ENCODE results near the gene ANKRD40.
"Not testable (repeated sequence)": the region's sequence is repeated elsewhere in the genome, so short reads cannot be mapped to it uniquely, and the experiment has no call there.

ANKRD40 gene

DNA sequence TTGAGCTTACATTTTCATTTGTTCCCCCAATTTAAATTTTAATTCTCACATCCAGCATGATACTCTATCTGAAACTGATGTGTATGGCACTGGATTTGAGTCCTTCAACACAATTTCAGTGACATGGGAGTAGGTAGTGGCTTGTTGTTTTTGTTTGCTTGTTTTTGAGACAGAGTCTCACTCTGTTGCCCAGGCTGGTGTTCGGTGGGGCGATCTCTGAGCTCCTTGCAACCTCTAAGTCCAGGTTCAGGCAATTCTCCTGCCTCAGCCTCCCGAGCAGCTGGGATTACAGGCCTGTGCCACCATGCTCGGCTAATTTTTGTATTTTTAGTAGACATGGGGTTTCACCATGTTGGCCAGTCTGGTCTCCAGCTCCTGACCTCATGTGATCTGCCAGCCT, 1.3 kb upstream of the ANKRD40 start:
- not testable (repeated sequence) for H3K79me2 ChIP-seq (ENCODE audit: control insufficient read depth, insufficient read depth, low read length, poor library complexity); H2AK5ac ChIP-seq (ENCODE audit: low read length); H3K4me1 ChIP-seq (ENCODE audit: control insufficient read depth in 1 of 2, insufficient read depth in 2 of 2, low read length in 2 of 2); H3K79me1 ChIP-seq (ENCODE audit: low read length); H4K91ac ChIP-seq (ENCODE audit: low read depth, low read length); H2BK12ac ChIP-seq (ENCODE audit: low read length); H3K4ac ChIP-seq (ENCODE audit: low read depth, low read length); H3K4me3 ChIP-seq (ENCODE audit: low read depth, low read length); H3K9me3 ChIP-seq (ENCODE audit: insufficient read depth, low read depth, low read length); H2BK5ac ChIP-seq (ENCODE audit: low read depth, low read length, poor library complexity); H3K4me2 ChIP-seq (ENCODE audit: low read length); DNase-seq; H3K23ac ChIP-seq (ENCODE audit: low read length); H3K27ac ChIP-seq (ENCODE audit: low read depth, low read length); H4K8ac ChIP-seq (ENCODE audit: low read depth, low read length); H3K18ac ChIP-seq (ENCODE audit: low read length); H3K27me3 ChIP-seq (ENCODE audit: insufficient read depth, low read length); H3K9ac ChIP-seq (ENCODE audit: low read length); H2BK120ac ChIP-seq (ENCODE audit: insufficient read depth, low read length, poor library complexity); H3K14ac ChIP-seq (ENCODE audit: low read length); H3K36me3 ChIP-seq (ENCODE audit: control insufficient read depth in 1 of 2, insufficient read depth in 2 of 2, low read length in 2 of 2)
- Histone ChIP-seq H2AFZ (ENCODE audit: insufficient read depth, low read length, poor library complexity) (peak overlapping the region; percentile 50), H4K12ac (ENCODE audit: low read depth, low read length) (peak overlapping the region; percentile 68)
- no CpG with 5 or more reads among the region's 4 CpGs for WGBS (ENCODE audit: extremely low coverage, insufficient coverage, insufficient read length)

DNA sequence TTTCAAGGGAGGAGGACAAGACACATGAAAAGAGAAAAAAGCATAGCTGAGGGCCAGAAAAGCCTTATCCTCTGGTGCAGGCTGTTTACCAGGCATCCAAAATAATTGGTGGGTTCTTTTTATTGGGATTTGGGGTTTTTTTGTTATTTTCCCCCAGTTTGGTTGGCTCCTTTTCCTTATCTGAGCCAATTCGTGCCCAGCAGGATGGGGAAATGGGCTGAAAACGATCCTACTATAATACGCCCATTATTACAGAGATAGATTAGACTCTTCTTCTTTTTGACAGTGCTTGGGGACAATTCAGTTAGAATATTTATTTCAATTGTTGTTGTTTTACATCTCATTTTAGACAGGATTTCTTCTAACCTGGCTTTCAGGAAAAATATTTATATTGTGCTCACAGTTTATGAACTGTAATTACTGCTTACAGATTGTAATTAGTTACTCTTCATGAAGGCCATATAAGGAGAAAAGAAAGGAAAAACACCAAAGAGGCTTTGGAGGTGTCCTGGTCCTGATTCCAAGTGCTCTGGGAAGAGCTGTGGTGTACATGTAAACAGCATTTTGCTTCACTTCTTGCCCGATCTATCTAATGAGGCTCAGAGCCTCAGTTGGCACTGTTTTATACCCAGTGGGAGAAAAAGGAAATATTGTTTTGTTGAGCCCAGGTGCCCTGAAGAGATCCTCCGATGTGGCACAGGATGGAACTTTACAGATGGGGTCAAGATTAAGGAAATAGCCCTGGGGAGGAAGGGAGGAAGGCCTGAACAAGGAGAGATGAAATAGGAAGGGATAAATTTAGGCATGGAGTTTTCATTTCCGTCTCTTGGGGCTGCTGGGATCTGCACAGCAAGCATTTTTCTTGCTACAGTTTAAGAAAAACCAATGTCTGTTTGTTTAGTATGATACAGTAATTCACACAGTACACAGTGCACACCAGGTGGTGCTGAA, 611 bp upstream of the ANKRD40 start:
- H3K23ac ChIP-seq (ENCODE audit: low read length) = no peak overlapping the region
- no peak overlapping the region for H3K14ac ChIP-seq (ENCODE audit: low read length)
- H4K91ac ChIP-seq (ENCODE audit: low read depth, low read length) = peak overlapping the region; percentile 50
- H3K18ac ChIP-seq (ENCODE audit: low read length) = no peak overlapping the region
- no peak overlapping the region for H2BK120ac ChIP-seq (ENCODE audit: insufficient read depth, low read length, poor library complexity)
- H3K79me2 ChIP-seq (ENCODE audit: control insufficient read depth, insufficient read depth, low read length, poor library complexity) = peaks cover 7% of the 10 kb centered on the region
- H3K36me3 ChIP-seq (ENCODE audit: control insufficient read depth in 1 of 2, insufficient read depth in 2 of 2, low read length in 2 of 2) = no peaks in the 10 kb centered on the region
- peak overlapping the region; percentile 12 for H4K12ac ChIP-seq (ENCODE audit: low read depth, low read length)
- peaks cover 2 to 5% of the 10 kb centered on the region in 2 experiments for H3K4me1 ChIP-seq (ENCODE audit: control insufficient read depth in 1 of 2, insufficient read depth in 2 of 2, low read length in 2 of 2)
- no peaks in the 10 kb centered on the region for H3K27me3 ChIP-seq (ENCODE audit: insufficient read depth, low read length)
- no peak for DNase-seq
- peaks cover 8% of the 10 kb centered on the region for H3K79me1 ChIP-seq (ENCODE audit: low read length)
- H2BK5ac ChIP-seq (ENCODE audit: low read depth, low read length, poor library complexity) = peak overlapping the region; percentile 42
- H3K9me3 ChIP-seq (ENCODE audit: insufficient read depth, low read depth, low read length) = peaks cover 2% of the 10 kb centered on the region
- no peak overlapping the region for H2BK12ac ChIP-seq (ENCODE audit: low read length)
- H3K4me3 ChIP-seq (ENCODE audit: low read depth, low read length) = peak overlapping the region; percentile 11
- peak overlapping the region; percentile 70 for H3K27ac ChIP-seq (ENCODE audit: low read depth, low read length)
- H2AFZ ChIP-seq (ENCODE audit: insufficient read depth, low read length, poor library complexity) = peak overlapping the region; percentile 73
- H3K4me2 ChIP-seq (ENCODE audit: low read length) = peak overlapping the region; percentile 88
- H3K4ac ChIP-seq (ENCODE audit: low read depth, low read length) = no peak overlapping the region
- peak overlapping the region; percentile 80 for H4K8ac ChIP-seq (ENCODE audit: low read depth, low read length)
- no peak overlapping the region for H2AK5ac ChIP-seq (ENCODE audit: low read length)
- no CpG with 5 or more reads among the region's 6 CpGs for WGBS (ENCODE audit: extremely low coverage, insufficient coverage, insufficient read length)
- H3K9ac ChIP-seq (ENCODE audit: low read length) = peak overlapping the region; percentile 74

DNA sequence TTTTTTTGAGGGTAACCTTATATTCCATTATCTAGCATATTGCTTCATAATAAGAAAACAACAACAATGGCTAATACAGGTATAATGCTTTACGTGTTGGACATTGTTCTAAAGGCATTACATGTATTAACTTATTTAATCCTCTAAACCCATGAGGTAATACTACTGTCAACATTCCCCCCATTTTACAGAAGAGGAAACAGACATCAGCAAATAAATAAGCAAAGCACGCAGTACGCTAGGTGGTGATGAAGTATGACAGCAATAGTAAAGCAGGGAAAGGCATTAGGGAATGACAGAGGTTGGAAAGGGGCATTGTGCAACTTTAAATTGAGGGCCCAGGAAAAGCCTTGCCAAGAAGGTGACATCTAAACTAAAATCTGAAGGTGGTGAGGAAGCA, 4.6 kb downstream of the ANKRD40 start:
- DNase-seq = no peak
- Histone ChIP-seq H2BK120ac (ENCODE audit: insufficient read depth, low read length, poor library complexity) (no peak overlapping the region), H3K9me3 (ENCODE audit: insufficient read depth, low read depth, low read length) (peaks cover 3% of the 10 kb centered on the region), H3K23ac (ENCODE audit: low read length) (no peak overlapping the region), H4K12ac (ENCODE audit: low read depth, low read length) (no peak overlapping the region), H3K9ac (ENCODE audit: low read length) (no peak overlapping the region), H3K4ac (ENCODE audit: low read depth, low read length) (no peak overlapping the region), H4K8ac (ENCODE audit: low read depth, low read length) (no peak overlapping the region), H3K27ac (ENCODE audit: low read depth, low read length) (no peak overlapping the region), H3K36me3 (ENCODE audit: control insufficient read depth in 1 of 2, insufficient read depth in 2 of 2, low read length in 2 of 2) (peaks cover 10 to 11% of the 10 kb centered on the region in 2 experiments), H3K4me1 (ENCODE audit: control insufficient read depth in 1 of 2, insufficient read depth in 2 of 2, low read length in 2 of 2) (no peaks in the 10 kb centered on the region), H3K79me1 (ENCODE audit: low read length) (peaks cover 8% of the 10 kb centered on the region), H3K4me3 (ENCODE audit: low read depth, low read length) (no peak overlapping the region), H2BK12ac (ENCODE audit: low read length) (no peak overlapping the region), H4K91ac (ENCODE audit: low read depth, low read length) (no peak overlapping the region), H2BK5ac (ENCODE audit: low read depth, low read length, poor library complexity) (no peak overlapping the region), H3K18ac (ENCODE audit: low read length) (no peak overlapping the region), H3K27me3 (ENCODE audit: insufficient read depth, low read length) (no peaks in the 10 kb centered on the region), H2AFZ (ENCODE audit: insufficient read depth, low read length, poor library complexity) (no peak overlapping the region), H3K14ac (ENCODE audit: low read length) (no peak overlapping the region), H3K79me2 (ENCODE audit: control insufficient read depth, insufficient read depth, low read length, poor library complexity) (peaks cover 6% of the 10 kb centered on the region), H2AK5ac (ENCODE audit: low read length) (no peak overlapping the region), H3K4me2 (ENCODE audit: low read length) (no peak overlapping the region)
- no CpG with 5 or more reads among the region's 3 CpGs for WGBS (ENCODE audit: extremely low coverage, insufficient coverage, insufficient read length)

DNA sequence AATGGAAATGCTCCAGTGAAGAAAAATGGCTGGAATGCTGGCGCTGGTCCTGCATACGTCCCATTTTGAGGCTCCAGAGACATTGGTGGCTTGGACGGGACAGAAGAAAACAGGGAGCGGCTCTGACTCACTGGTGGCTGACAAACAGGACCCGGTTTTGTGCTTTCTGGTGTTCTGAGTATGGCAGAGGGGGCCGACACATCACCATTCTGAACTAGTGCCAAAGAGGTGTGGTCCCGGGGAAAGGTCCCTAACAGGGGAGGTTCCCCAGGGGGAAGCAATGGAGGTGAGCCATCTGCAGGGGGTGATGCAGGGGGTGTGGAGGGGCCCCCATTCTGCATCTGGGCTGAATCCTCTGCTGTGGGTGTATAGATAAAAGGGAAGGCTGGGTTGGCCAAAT, 8.3 kb downstream of the ANKRD40 start:
- Histone ChIP-seq H3K4me3 (ENCODE audit: low read depth, low read length) (no peak overlapping the region), H3K27ac (ENCODE audit: low read depth, low read length) (no peak overlapping the region), H3K4me2 (ENCODE audit: low read length) (no peak overlapping the region), H3K18ac (ENCODE audit: low read length) (no peak overlapping the region), H3K27me3 (ENCODE audit: insufficient read depth, low read length) (no peaks in the 10 kb centered on the region), H3K79me1 (ENCODE audit: low read length) (no peaks in the 10 kb centered on the region), H2AFZ (ENCODE audit: insufficient read depth, low read length, poor library complexity) (no peak overlapping the region), H2AK5ac (ENCODE audit: low read length) (no peak overlapping the region), H3K4me1 (ENCODE audit: control insufficient read depth in 1 of 2, insufficient read depth in 2 of 2, low read length in 2 of 2) (no peaks in the 10 kb centered on the region), H2BK12ac (ENCODE audit: low read length) (no peak overlapping the region), H3K23ac (ENCODE audit: low read length) (no peak overlapping the region), H4K91ac (ENCODE audit: low read depth, low read length) (no peak overlapping the region), H3K4ac (ENCODE audit: low read depth, low read length) (no peak overlapping the region), H2BK120ac (ENCODE audit: insufficient read depth, low read length, poor library complexity) (no peak overlapping the region), H3K14ac (ENCODE audit: low read length) (no peak overlapping the region), H3K9me3 (ENCODE audit: insufficient read depth, low read depth, low read length) (peaks cover 1% of the 10 kb centered on the region), H3K9ac (ENCODE audit: low read length) (no peak overlapping the region), H3K36me3 (ENCODE audit: control insufficient read depth in 1 of 2, insufficient read depth in 2 of 2, low read length in 2 of 2) (peaks cover 23 to 32% of the 10 kb centered on the region in 2 experiments), H4K12ac (ENCODE audit: low read depth, low read length) (no peak overlapping the region), H3K79me2 (ENCODE audit: control insufficient read depth, insufficient read depth, low read length, poor library complexity) (peaks cover 2% of the 10 kb centered on the region), H4K8ac (ENCODE audit: low read depth, low read length) (no peak overlapping the region), H2BK5ac (ENCODE audit: low read depth, low read length, poor library complexity) (no peak overlapping the region)
- no peak for DNase-seq
- no CpG with 5 or more reads among the region's 7 CpGs for WGBS (ENCODE audit: extremely low coverage, insufficient coverage, insufficient read length)

Data from trophoblast cell (in vitro differentiated cells and primary cell).